Transverse colon (tissue), 4 donors: ENCODE measurements around the gene TLX2.

Experiments used
- CTCF ChIP-seq, 5 experiments: fragments of 200-600 bp in 3 of 5; fragments of 450-650 bp in 2 of 5; sonication (generic) in 3 of 5; IDR thresholded peaks; 1 replicate in 2 of 5; 2 replicates in 3 of 5; pipeline ENCODE4 v1.5.1; 2016 to 2017; ENCODE audit warnings: antibody characterized with exemption in 5 of 5, inconsistent platforms in 3 of 5, mild to moderate bottlenecking in 2 of 5, moderate library complexity in 1 of 5
- POLR2A ChIP-seq: fragments of 450-650 bp; IDR thresholded peaks from one replicate; pipeline ENCODE4 v1.6.1; 2016; ENCODE audit warnings: antibody characterized with exemption, mild to moderate bottlenecking, moderate library complexity
- POLR2AphosphoS5 ChIP-seq, 3 donors: sonication (generic); formaldehyde crosslinking; IDR thresholded peaks; one replicate each; pipeline ENCODE4 v1.6.1; 2016; ENCODE audit warnings: antibody characterized with exemption in 3 of 3

- no peak for TF ChIP-seq CTCF (IDR thresholded peaks at IDR 0.05)
- TF ChIP-seq POLR2AphosphoS5 (IDR thresholded peaks at IDR 0.05) = no peak
- TF ChIP-seq POLR2A = no peak
Observed at GRCh38 chr2:74511104-74511989, 2.9 kb upstream of the TLX2 start.
